HL-60 (cell line): ENCODE results near the gene CLEC19A.

ENCODE experiments used
- DNase-seq, 2 experiments: peaks; one replicate each; pipeline ENCODE4 v3.0.0-alpha.2; 2010 to 2020; ENCODE audit warnings: low read depth in 1 of 2, low spot score in 1 of 2
- H3K27ac ChIP-seq: fragments of 250-450 bp; sonication (Bioruptor Pico); replicated peaks from 2 replicates; pipeline ENCODE4 v1.5.1; 2020; ENCODE audit warnings: mild to moderate bottlenecking, moderate library complexity
- H3K27me3 ChIP-seq: fragments of 250-450 bp; sonication (Bioruptor Pico); 2 replicates; pipeline ENCODE4 v1.5.1; 2021; ENCODE audit warnings: mild to moderate bottlenecking, moderate library complexity; ENCODE audit not compliant: insufficient read depth, poor library complexity, severe bottlenecking
- H3K4me3 ChIP-seq: replicated peaks from 2 replicates; pipeline ENCODE4 v1.5.1; 2011; ENCODE audit warnings: mild to moderate bottlenecking, control low read depth, low read length; ENCODE audit not compliant: insufficient read depth
- CTCF ChIP-seq: IDR thresholded peaks from one replicate; pipeline ENCODE4 v1.5.1; 2011; ENCODE audit warnings: low read length, control low read depth, inconsistent platforms; ENCODE audit not compliant: insufficient read depth
- GABPA ChIP-seq: IDR thresholded peaks from 2 replicates; pipeline ENCODE4 v1.6.1; 2012; ENCODE audit warnings: low read depth
- POLR2AphosphoS5 ChIP-seq: IDR thresholded peaks from 2 replicates; pipeline ENCODE4 v1.6.1; 2012; ENCODE audit warnings: low read depth
- REST ChIP-seq: IDR thresholded peaks from 2 replicates; pipeline ENCODE4 v1.6.1; 2012; ENCODE audit warnings: low read depth; ENCODE audit not compliant: insufficient replicate concordance
- SPI1 ChIP-seq: IDR thresholded peaks from 2 replicates; pipeline ENCODE4 v1.6.1; 2012; ENCODE audit warnings: low read depth, mild to moderate bottlenecking, borderline replicate concordance

Gene CLEC19A

GRCh38 chr16:19283637-19284036 lies 1.9 kb upstream of the CLEC19A start:
- no peak for DNase-seq
- TF ChIP-seq CTCF (no peak), REST (no peak), GABPA (no peak), POLR2AphosphoS5 (no peak), SPI1 (no peak)
- Histone ChIP-seq H3K4me3 (no peak overlapping the region), H3K27me3 (no peaks in the 10 kb centered on the region), H3K27ac (no peak overlapping the region)

GRCh38 chr16:19284207-19284606 lies 1.3 kb upstream of the CLEC19A start:
- TF ChIP-seq POLR2AphosphoS5 (no peak), REST (no peak), GABPA (no peak), CTCF (no peak), SPI1 (no peak)
- H3K4me3 ChIP-seq = no peak overlapping the region
- H3K27me3 ChIP-seq = no peaks in the 10 kb centered on the region
- H3K27ac ChIP-seq = no peak overlapping the region
- DNase-seq = no peak

- Histone ChIP-seq H3K27me3 (no peaks in the 10 kb centered on the region), H3K27ac (no peak overlapping the region), H3K4me3 (no peak overlapping the region)
- TF ChIP-seq CTCF (no peak), SPI1 (no peak), POLR2AphosphoS5 (no peak), GABPA (no peak)
- DNase-seq = no peak
Observed at GRCh38 chr16:19286827-19287226, 1.3 kb downstream of the CLEC19A start.

- Histone ChIP-seq H3K27ac (no peak overlapping the region), H3K27me3 (no peaks in the 10 kb centered on the region), H3K4me3 (no peak overlapping the region)
- TF ChIP-seq SPI1 = no peak
- TF ChIP-seq REST = no peak
- TF ChIP-seq GABPA = no peak
- TF ChIP-seq CTCF = no peak
- TF ChIP-seq POLR2AphosphoS5 = no peak
- no peak for DNase-seq
Observed at GRCh38 chr16:19287241-19287640, 1.7 kb downstream of the CLEC19A start.
